Endothelial cell of umbilical vein (primary cell): ENCODE data around the gene UVSSA. TPM values are rescaled to one million over a fixed set of nuclear protein-coding genes. Genes with fewer than 3 reads are reported as not detected.

Experiments used
- BruUV-seq: library from RNA; stranded (reverse); fragments of 400-500 nt; replicated peaks from 2 replicates; lab custom pipeline; 2021; lab: Mats Ljungman, UMichigan
- CTCF ChIA-PET: fragments of 300-600, 350-600 bp; sonication (Branson Sonifier 250); formaldehyde crosslinking; loops from one replicate; lab custom pipeline; 2021; ENCODE audit warnings: antibody characterized with exemption, inconsistent platforms; lab: Charles Lee
- POLR2A ChIA-PET: fragments of 300-600, 350-600 bp; sonication (Branson Sonifier 250); formaldehyde crosslinking; loops from one replicate; lab custom pipeline; 2021; ENCODE audit warnings: antibody characterized with exemption, inconsistent platforms; lab: Charles Lee
- DNase-seq: peaks from one replicate; pipeline ENCODE4 v3.0.0-alpha.2; 2011; ENCODE audit warnings: low read depth, low spot score
- FAIRE-seq: peaks from 2 replicates; lab custom pipeline; 2011; peaks lifted over from hg19 to GRCh38; lab: Jason Lieb, UNC
- H2AFZ ChIP-seq: 2 replicates; pipeline ENCODE4 v1.6.0; 2012; ENCODE audit warnings: low read depth, low read length, control low read depth, inconsistent platforms
- H3K27ac ChIP-seq: 2 replicates; pipeline ENCODE4 v1.5.1; 2011; ENCODE audit warnings: low read depth, mild to moderate bottlenecking, control low read depth, low read length, moderate library complexity; ENCODE audit not compliant: insufficient read depth
- H3K27me3 ChIP-seq, 2 experiments: 2 replicates each; pipeline versions ENCODE4 v1.6.0 to v1.6.1; 2011; ENCODE audit warnings: low read length in 2 of 2, mixed read lengths in 1 of 2; ENCODE audit not compliant: control insufficient read depth in 2 of 2, insufficient read depth in 2 of 2
- H3K36me3 ChIP-seq, 2 experiments: 2 replicates in 1 of 2; 3 replicates in 1 of 2; pipeline ENCODE4 v1.5.1; 2011; ENCODE audit warnings: low read length in 2 of 2, mild to moderate bottlenecking in 1 of 2, moderate library complexity in 1 of 2; ENCODE audit not compliant: control insufficient read depth in 2 of 2, insufficient read depth in 2 of 2; ENCODE audit errors: extremely low read depth in 1 of 2
- H3K4me1 ChIP-seq: 3 replicates; pipeline ENCODE4 v1.5.1; 2011; ENCODE audit warnings: mild to moderate bottlenecking, low read length; ENCODE audit not compliant: control insufficient read depth, insufficient read depth; ENCODE audit errors: extremely low read depth
- H3K4me2 ChIP-seq: 2 replicates; pipeline ENCODE4 v1.6.1; 2011; ENCODE audit warnings: low read length, control low read depth, mixed read lengths; ENCODE audit not compliant: insufficient read depth
- H3K4me3 ChIP-seq, 3 experiments: fragments of 200-600 bp in 1 of 3; sonication (generic), shearing (Covaris generic) in 1 of 3; replicated peaks in 1 of 3; 2 replicates each; pipeline ENCODE4 v1.5.1; 2011 to 2016; ENCODE audit warnings: control low read depth in 3 of 3, low read length in 3 of 3, mild to moderate bottlenecking in 2 of 3, inconsistent platforms in 1 of 3, low read depth in 1 of 3, moderate library complexity in 1 of 3; ENCODE audit not compliant: insufficient read depth in 1 of 3
- H3K79me2 ChIP-seq: 2 replicates; pipeline ENCODE4 v1.6.0; 2012; ENCODE audit warnings: low read length, inconsistent platforms; ENCODE audit not compliant: control insufficient read depth, insufficient read depth
- H3K9ac ChIP-seq: replicated peaks from 2 replicates; pipeline ENCODE3; 2011; ENCODE audit warnings: low read length, control low read depth; ENCODE audit not compliant: insufficient read depth; ENCODE audit errors: extremely low read depth
- H3K9me1 ChIP-seq: replicated peaks from 3 replicates; pipeline ENCODE4 v1.6.0; 2011; ENCODE audit warnings: mild to moderate bottlenecking, low read length; ENCODE audit not compliant: control insufficient read depth, insufficient read depth; ENCODE audit errors: extremely low read depth
- H3K9me3 ChIP-seq: replicated peaks from 2 replicates; pipeline ENCODE4 v1.5.1; 2012; ENCODE audit warnings: low read length, inconsistent platforms; ENCODE audit not compliant: control insufficient read depth, insufficient read depth
- H4K20me1 ChIP-seq: replicated peaks from 2 replicates; pipeline ENCODE3; 2011; ENCODE audit warnings: mild to moderate bottlenecking, low read length; ENCODE audit not compliant: control insufficient read depth, insufficient read depth; ENCODE audit errors: extremely low read depth
- EZH2 ChIP-seq: IDR thresholded peaks from 2 replicates; pipeline ENCODE4 v1.6.1; 2012; ENCODE audit warnings: borderline replicate concordance, low read depth, mild to moderate bottlenecking, moderate library complexity, low read length, inconsistent platforms; ENCODE audit not compliant: severe bottlenecking
- FOS ChIP-seq: IDR thresholded peaks from 2 replicates; pipeline ENCODE4 v1.6.1; 2011; ENCODE audit warnings: mild to moderate bottlenecking, low read length, moderate library complexity, borderline replicate concordance; ENCODE audit not compliant: insufficient read depth
- GATA2 ChIP-seq: IDR thresholded peaks from 2 replicates; pipeline ENCODE4 v1.7.0; 2011; ENCODE audit warnings: low read depth, mild to moderate bottlenecking, moderate library complexity, mixed read lengths, low read length; ENCODE audit not compliant: insufficient read length, insufficient read depth
- MYC ChIP-seq: IDR thresholded peaks from one replicate; pipeline ENCODE4 v1.6.1; 2011; ENCODE audit warnings: mild to moderate bottlenecking, low read depth, low read length
- POLR2A ChIP-seq: IDR thresholded peaks from 2 replicates; pipeline ENCODE4 v1.6.1; 2012; ENCODE audit warnings: low read depth, mild to moderate bottlenecking, control low read depth, low read length
- POLR2AphosphoS5 ChIP-seq: IDR thresholded peaks from 2 replicates; pipeline ENCODE4 v1.6.1; 2012; ENCODE audit warnings: low read depth, mild to moderate bottlenecking, control low read depth, low read length, moderate library complexity; ENCODE audit not compliant: insufficient read depth
- dilution Hi-C: fragments of 300-500 bp; cut with MboI; formaldehyde crosslinking; loops from one replicate; pipeline ENCODE4 v1.15.0; 2019; ENCODE audit warnings: low sequenced_read_pairs; ENCODE audit not compliant: extremely low pct_ligation_motif_present
- intact Hi-C: fragments of 100-400 bp; cut with micrococcal nuclease; formaldehyde crosslinking; loops from one replicate; pipeline ENCODE4 v1.10.0; 2022
- polyA plus RNA-seq, 4 experiments: library from polyadenylated mRNA; depleted of rRNA in 3 of 4; stranded (reverse) in 3 of 4; unstranded in 1 of 4; fragments of >200 nt; gene quantifications; 2 replicates each; pipeline versions ENCODE4 v1.2.1 to v1.2.3, GENCODE V29; 2011 to 2012; ENCODE audit warnings: missing spikeins in 1 of 4
- total RNA-seq: library from RNA; stranded (reverse); gene quantifications from 2 replicates; pipeline ENCODE4 v1.2.3, GENCODE V29; 2021
- TF ChIP-seq, protein P1 (sequence below), 2 donors: IDR thresholded peaks; 1 replicate in 1 of 2; 2 replicates in 1 of 2; pipeline ENCODE4 v1.5.1; 2011; ENCODE audit warnings: low read length in 2 of 2, mild to moderate bottlenecking in 2 of 2, moderate library complexity in 2 of 2, control low read depth in 1 of 2, inconsistent platforms in 1 of 2, low read depth in 1 of 2; ENCODE audit not compliant: insufficient read depth in 1 of 2; ENCODE audit errors: extremely low read depth in 1 of 2
- TF ChIP-seq, protein P2 (sequence below): IDR thresholded peaks from 2 replicates; pipeline ENCODE4 v1.6.1; 2011; ENCODE audit not compliant: insufficient read depth, insufficient read length

Gene UVSSA
- total and polyA plus RNA-seq, 2 donors (not counting 3 experiments of a cell fraction or from before 2014, with no cell fraction given), result 7.1 to 14.9 TPM

DNA sequence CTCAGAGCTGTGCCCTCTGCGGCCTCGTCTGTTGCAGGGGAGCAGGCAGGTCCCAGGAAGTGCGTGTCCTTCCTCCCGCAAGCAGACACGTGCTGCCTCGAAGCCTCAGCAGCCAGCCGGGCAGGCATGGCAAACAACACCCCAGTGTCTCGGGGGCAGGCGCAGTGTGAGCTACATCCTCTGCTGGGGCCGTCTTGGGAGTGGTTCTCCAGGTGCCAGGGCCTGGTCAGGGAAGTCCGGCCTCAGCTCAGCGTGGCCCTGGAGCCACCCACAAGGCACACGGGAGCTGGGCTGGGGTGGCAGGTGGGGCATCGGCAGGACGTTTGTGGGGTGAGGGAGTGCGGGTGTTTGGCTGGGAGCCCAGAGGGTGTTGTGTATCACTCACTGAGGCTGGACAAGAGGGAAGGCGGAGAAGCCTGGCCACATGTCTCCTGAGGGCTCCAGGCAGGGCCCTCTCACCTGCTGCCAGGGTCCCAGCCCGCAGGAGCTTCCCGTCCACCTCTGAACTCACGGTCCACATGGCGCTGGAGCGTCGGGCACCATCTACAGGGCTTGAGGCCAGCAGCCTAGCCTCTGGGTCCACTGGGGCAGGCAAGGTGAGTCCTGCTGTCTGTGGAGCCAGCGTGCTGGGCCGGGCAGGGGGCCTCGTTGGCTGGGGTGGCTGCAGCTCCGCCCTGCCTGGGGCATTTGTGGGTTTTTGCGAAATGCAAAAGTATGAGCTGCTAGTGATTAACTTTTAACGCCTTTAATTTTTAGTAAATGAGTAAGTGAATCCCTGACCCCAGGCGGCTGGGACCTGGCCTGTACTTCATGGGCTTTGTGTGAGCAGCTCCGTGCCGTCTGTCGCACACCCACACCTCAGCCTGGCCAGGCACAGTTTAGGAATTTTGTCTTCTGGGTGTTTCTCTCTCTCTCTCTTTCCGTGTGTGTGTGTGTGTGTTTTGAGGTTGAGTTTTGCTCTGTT lies 17.3 kb upstream of the UVSSA start:
- Histone ChIP-seq H3K4me1 (no peaks in the 10 kb centered on the region), H3K9me1 (no peaks in the 10 kb centered on the region), H3K27ac (no peak overlapping the region), H2AFZ (no peak overlapping the region), H3K79me2 (peaks cover 3% of the 10 kb centered on the region), H3K27me3 (no peaks in the 10 kb centered on the region), H3K4me2 (no peak overlapping the region), H3K9me3 (no peaks in the 10 kb centered on the region), H3K9ac (no peak overlapping the region), H3K36me3 (peaks cover 2 to 41% of the 10 kb centered on the region in 2 experiments), H4K20me1 (no peaks in the 10 kb centered on the region), H3K4me3 (no peak overlapping the region)
- ChIA-PET CTCF (no interaction called here), POLR2A (no interaction called here)
- TF ChIP-seq MYC (no peak), GATA2 (no peak), FOS (no peak), EZH2 (no peak), POLR2A (no peak), POLR2AphosphoS5 (no peak)
- TF ChIP-seq, protein P1, sequence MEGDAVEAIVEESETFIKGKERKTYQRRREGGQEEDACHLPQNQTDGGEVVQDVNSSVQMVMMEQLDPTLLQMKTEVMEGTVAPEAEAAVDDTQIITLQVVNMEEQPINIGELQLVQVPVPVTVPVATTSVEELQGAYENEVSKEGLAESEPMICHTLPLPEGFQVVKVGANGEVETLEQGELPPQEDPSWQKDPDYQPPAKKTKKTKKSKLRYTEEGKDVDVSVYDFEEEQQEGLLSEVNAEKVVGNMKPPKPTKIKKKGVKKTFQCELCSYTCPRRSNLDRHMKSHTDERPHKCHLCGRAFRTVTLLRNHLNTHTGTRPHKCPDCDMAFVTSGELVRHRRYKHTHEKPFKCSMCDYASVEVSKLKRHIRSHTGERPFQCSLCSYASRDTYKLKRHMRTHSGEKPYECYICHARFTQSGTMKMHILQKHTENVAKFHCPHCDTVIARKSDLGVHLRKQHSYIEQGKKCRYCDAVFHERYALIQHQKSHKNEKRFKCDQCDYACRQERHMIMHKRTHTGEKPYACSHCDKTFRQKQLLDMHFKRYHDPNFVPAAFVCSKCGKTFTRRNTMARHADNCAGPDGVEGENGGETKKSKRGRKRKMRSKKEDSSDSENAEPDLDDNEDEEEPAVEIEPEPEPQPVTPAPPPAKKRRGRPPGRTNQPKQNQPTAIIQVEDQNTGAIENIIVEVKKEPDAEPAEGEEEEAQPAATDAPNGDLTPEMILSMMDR (IDR thresholded peaks at IDR 0.05; ENCODE audit: extremely low read depth in 1 of 2, insufficient read depth in 1 of 2, low read depth in 1 of 2, low read length in 2 of 2), result no peak
- TF ChIP-seq, protein P2, sequence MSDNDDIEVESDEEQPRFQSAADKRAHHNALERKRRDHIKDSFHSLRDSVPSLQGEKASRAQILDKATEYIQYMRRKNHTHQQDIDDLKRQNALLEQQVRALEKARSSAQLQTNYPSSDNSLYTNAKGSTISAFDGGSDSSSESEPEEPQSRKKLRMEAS, result no peak
- BruUV-seq, result no TSS peak
- FAIRE-seq (no peak), DNase-seq (no peak)
- intact Hi-C loops, result no loop called here
- dilution Hi-C loops, result no loop called here
